ENCODE measurements around the gene FAM83G. TPM values are rescaled to one million over a fixed set of nuclear protein-coding genes. Genes with fewer than 3 reads are reported as not detected.
A peak's percentile ranks its signal among the peaks of the same experiment; 100 is the strongest.
"Not testable (repeated sequence)": the region's sequence is repeated elsewhere in the genome, so short reads cannot be mapped to it uniquely, and the experiment has no call there.

FAM83G gene
- total and polyA plus RNA-seq, 5 donors from 2014 or later: 3.7 to 10.7 (median 5.9) TPM

DNA sequence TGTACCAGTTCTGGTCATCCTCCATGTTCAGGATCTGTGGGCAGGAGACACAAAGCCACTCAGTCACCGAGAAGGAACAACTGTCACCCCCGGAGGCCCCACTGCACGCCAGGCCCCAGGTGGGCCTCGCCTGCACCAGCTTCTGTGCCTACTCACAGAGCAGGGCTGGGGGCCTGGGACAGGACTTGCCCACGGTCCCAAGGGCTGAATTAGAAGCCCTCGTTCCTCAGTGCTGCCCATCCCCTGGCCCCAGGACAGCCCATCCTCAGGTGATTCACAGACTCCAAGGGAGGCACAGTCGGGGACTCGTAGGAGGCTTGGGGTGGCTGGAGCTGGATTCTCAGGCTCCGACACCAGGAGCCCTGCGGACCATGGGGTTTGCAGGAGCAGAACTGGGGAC is 37.3 kb upstream of the FAM83G start:
- H3K4me1 ChIP-seq (ENCODE audit: control insufficient read depth, insufficient read depth, low read length, poor library complexity, severe bottlenecking); H3K27me3 Mint-ChIP-seq; H3K36me3 ChIP-seq (ENCODE audit: control insufficient read depth, insufficient read depth, low read length); H3K27ac Mint-ChIP-seq; H3K36me3 Mint-ChIP-seq; H3K4me1 Mint-ChIP-seq; H3K9me3 ChIP-seq (ENCODE audit: control insufficient read depth in 2 of 2, low read length in 2 of 2); H3K9me3 Mint-ChIP-seq; ATAC-seq (ENCODE audit: low read depth in 2 of 2); H3K4me3 Mint-ChIP-seq; H3K27me3 ChIP-seq (ENCODE audit: control insufficient read depth, insufficient read depth, low read length); DNase-seq; H3K4me3 ChIP-seq (ENCODE audit: low read depth, low read length); H3K27ac ChIP-seq (ENCODE audit: insufficient read depth, low read length, poor library complexity, severe bottlenecking): not testable (repeated sequence)

DNA sequence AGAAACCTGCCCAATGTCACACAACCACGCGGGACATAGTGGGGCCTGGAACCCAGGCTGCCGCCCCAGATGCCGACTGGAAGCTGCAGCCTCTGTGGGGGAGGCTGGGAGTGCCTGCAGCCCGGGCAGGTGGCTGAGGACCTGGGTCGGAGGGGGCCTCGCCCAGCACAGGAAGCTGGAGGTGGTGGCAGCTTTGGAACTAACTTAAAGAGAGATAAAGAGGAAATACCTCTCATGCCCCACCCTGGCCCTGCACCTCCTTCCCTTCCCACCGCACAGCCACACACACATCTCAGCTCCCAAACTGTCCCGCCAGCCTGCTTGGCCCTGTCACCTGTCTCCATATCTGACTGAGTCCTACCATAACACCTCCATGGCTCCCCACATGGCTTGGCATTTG is 35.8 kb upstream of the FAM83G start:
- not testable (repeated sequence) for H3K4me1 Mint-ChIP-seq; H3K4me1 ChIP-seq (ENCODE audit: control insufficient read depth, insufficient read depth, low read length, poor library complexity, severe bottlenecking); H3K4me3 Mint-ChIP-seq; H3K27me3 Mint-ChIP-seq; H3K9me3 Mint-ChIP-seq; H3K27ac Mint-ChIP-seq; H3K36me3 ChIP-seq (ENCODE audit: control insufficient read depth, insufficient read depth, low read length); H3K27ac ChIP-seq (ENCODE audit: insufficient read depth, low read length, poor library complexity, severe bottlenecking); H3K9me3 ChIP-seq (ENCODE audit: control insufficient read depth in 2 of 2, low read length in 2 of 2); H3K36me3 Mint-ChIP-seq; DNase-seq; H3K4me3 ChIP-seq (ENCODE audit: low read depth, low read length); H3K27me3 ChIP-seq (ENCODE audit: control insufficient read depth, insufficient read depth, low read length)
- peak; percentile 38 to 56 for ATAC-seq (ENCODE audit: low read depth in 2 of 2)

DNA sequence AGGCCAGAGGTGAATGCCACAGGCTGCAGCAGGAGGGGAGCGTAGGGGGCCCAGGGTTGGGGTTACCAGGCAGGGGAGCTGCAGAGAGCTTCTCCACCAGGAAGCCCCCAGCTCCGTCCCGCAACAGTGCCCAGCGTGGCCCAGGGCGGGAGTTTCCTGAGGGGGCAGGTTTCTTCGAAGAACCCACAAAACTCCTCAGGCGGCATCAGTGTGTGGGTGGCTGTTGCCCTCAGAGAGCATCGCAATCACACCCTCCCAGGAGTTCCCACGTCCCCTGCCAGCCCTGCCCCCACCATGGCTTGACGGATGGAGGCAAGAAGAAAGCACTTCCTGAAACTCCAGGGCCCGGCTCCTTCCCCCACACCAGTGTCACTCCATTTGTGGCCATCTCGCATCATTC is 34.2 kb upstream of the FAM83G start:
- not testable (repeated sequence) for H3K9me3 Mint-ChIP-seq; H3K4me1 ChIP-seq (ENCODE audit: control insufficient read depth, insufficient read depth, low read length, poor library complexity, severe bottlenecking); H3K27me3 ChIP-seq (ENCODE audit: control insufficient read depth, insufficient read depth, low read length); ATAC-seq (ENCODE audit: low read depth in 2 of 2); H3K27ac Mint-ChIP-seq; H3K9me3 ChIP-seq (ENCODE audit: control insufficient read depth in 2 of 2, low read length in 2 of 2); H3K27ac ChIP-seq (ENCODE audit: insufficient read depth, low read length, poor library complexity, severe bottlenecking); H3K27me3 Mint-ChIP-seq; H3K36me3 Mint-ChIP-seq; H3K4me3 ChIP-seq (ENCODE audit: low read depth, low read length); H3K36me3 ChIP-seq (ENCODE audit: control insufficient read depth, insufficient read depth, low read length); H3K4me1 Mint-ChIP-seq; H3K4me3 Mint-ChIP-seq; DNase-seq

DNA sequence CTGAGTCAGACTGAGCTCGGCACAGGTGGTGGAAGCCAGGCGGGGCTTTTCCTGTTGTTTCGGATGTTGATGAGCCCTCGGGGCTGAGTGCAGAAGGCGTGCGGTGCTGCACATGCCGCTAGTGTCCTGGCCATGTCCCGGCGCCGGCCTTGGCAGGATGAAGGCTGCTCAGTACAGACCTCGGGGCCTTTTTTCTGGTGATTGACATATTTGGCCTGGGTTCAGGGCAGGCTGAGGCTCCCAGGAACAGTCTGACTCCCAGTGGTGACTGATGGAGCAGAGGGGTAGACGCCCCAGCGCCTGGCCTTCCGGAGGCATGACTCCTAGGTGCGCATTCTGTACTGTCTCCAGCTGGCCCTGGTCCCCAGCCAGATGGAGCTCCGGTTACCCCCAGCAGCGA is 33.4 kb upstream of the FAM83G start:
- H3K4me3 Mint-ChIP-seq; H3K27ac ChIP-seq (ENCODE audit: insufficient read depth, low read length, poor library complexity, severe bottlenecking); H3K27ac Mint-ChIP-seq; H3K9me3 ChIP-seq (ENCODE audit: control insufficient read depth in 2 of 2, low read length in 2 of 2); H3K4me1 ChIP-seq (ENCODE audit: control insufficient read depth, insufficient read depth, low read length, poor library complexity, severe bottlenecking); H3K4me3 ChIP-seq (ENCODE audit: low read depth, low read length); H3K4me1 Mint-ChIP-seq; H3K9me3 Mint-ChIP-seq; H3K36me3 ChIP-seq (ENCODE audit: control insufficient read depth, insufficient read depth, low read length); H3K36me3 Mint-ChIP-seq; DNase-seq; H3K27me3 ChIP-seq (ENCODE audit: control insufficient read depth, insufficient read depth, low read length); H3K27me3 Mint-ChIP-seq: not testable (repeated sequence)
- peak; percentile 42 to 50 for ATAC-seq (ENCODE audit: low read depth in 2 of 2)

DNA sequence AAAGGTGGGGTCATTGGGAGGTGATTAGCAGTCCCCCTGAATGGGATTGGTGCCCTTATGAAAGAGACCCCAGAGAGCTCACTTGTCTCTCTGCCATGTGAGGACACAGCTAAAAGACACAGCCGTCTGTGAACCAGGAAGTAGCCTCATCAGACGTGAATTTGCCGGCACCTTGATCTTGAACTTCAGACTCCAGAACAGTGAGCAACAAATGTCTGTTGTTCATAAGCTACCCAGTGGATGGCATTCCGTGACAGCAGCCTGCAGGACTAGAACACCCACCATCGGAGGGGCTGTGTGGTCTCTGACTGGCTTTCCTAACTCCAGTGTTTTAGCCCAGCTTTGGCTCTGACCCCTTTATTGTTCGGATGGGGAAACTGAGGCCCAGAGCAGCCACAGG is 33.0 kb upstream of the FAM83G start:
- not testable (repeated sequence) for H3K36me3 ChIP-seq (ENCODE audit: control insufficient read depth, insufficient read depth, low read length); H3K4me3 ChIP-seq (ENCODE audit: low read depth, low read length); H3K27me3 Mint-ChIP-seq; H3K36me3 Mint-ChIP-seq; H3K27me3 ChIP-seq (ENCODE audit: control insufficient read depth, insufficient read depth, low read length); H3K9me3 ChIP-seq (ENCODE audit: control insufficient read depth in 2 of 2, low read length in 2 of 2); H3K9me3 Mint-ChIP-seq; DNase-seq; H3K4me1 ChIP-seq (ENCODE audit: control insufficient read depth, insufficient read depth, low read length, poor library complexity, severe bottlenecking); H3K27ac ChIP-seq (ENCODE audit: insufficient read depth, low read length, poor library complexity, severe bottlenecking); H3K4me1 Mint-ChIP-seq; H3K4me3 Mint-ChIP-seq; H3K27ac Mint-ChIP-seq; ATAC-seq (ENCODE audit: low read depth in 2 of 2)

DNA sequence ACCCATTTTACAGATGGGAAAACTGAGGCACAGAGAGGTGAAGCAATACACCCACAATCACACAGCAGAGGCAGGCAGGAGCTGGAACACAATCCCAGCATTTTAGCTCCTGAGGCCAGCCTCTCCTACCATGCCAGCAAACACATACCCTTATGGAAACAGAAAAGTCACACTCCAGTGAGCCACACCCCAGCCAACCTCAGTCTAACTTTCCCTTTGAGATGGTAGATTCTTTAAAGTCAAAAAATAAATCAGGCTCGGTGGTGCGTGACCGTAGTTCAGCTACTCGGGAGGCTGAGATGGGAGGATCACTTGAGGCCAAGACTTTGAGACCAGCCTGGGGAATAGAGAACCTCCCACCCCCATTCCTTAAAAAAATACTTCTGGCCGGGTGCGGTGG is 31.6 kb upstream of the FAM83G start:
- not testable (repeated sequence) for H3K4me1 ChIP-seq (ENCODE audit: control insufficient read depth, insufficient read depth, low read length, poor library complexity, severe bottlenecking); H3K36me3 Mint-ChIP-seq; H3K27ac ChIP-seq (ENCODE audit: insufficient read depth, low read length, poor library complexity, severe bottlenecking); H3K27me3 Mint-ChIP-seq; ATAC-seq (ENCODE audit: low read depth in 2 of 2); H3K4me3 Mint-ChIP-seq; H3K36me3 ChIP-seq (ENCODE audit: control insufficient read depth, insufficient read depth, low read length); H3K4me1 Mint-ChIP-seq; H3K27me3 ChIP-seq (ENCODE audit: control insufficient read depth, insufficient read depth, low read length); H3K9me3 Mint-ChIP-seq; H3K27ac Mint-ChIP-seq; H3K9me3 ChIP-seq (ENCODE audit: control insufficient read depth in 2 of 2, low read length in 2 of 2); H3K4me3 ChIP-seq (ENCODE audit: low read depth, low read length); DNase-seq

DNA sequence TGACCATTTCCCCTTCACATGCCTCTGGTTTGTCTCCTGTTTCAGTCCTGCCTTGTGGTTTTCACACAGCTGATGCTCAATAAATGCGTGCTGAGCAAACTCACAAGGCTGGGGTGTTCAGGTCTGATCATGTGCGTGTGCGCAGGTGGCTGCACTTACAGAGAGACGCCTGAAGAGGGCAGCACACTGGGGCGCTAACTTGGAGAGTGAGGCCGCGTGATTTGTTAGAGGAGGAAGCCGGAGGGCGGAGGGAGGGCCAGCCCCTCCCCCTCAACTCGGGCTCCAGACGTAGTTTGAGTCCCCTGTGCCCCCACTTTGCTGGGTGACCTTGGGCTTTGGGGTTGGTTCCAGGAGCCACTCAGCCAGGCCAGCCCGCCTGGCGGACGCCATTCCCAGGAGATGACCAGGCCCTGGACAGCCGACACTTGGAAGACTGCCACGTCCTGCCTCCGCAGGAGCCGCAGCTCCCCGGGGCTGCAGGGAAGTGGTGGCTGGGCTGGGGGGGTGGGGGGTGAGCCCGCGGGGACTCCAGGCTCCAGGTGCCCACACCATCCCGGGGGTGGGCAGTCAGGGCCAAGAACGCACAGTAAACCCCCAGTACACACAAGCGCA is 27.9 kb upstream of the FAM83G start:
- H3K27ac ChIP-seq (ENCODE audit: insufficient read depth, low read length, poor library complexity, severe bottlenecking); H3K36me3 Mint-ChIP-seq: not testable (repeated sequence)

DNA sequence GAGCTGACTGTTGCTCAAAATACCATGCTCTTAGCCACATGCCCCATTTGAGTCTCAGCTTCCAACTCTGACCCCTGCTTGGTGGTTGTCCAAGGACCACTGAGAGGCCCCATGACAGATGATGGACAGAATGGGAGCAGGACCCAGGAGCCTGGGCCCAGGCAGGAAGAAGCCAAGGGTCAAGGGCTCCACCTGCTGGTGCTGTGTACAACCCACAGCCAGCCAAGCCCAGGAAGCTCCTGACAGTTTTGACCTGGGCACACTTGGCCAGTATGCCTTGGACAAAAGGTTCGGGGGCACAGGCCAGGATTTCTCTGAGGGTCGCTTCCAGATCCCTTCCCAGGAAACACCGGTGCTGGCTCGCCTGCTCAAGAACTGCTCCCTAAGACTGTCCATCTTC is 27.2 kb upstream of the FAM83G start:
- H3K4me3 Mint-ChIP-seq; H3K4me3 ChIP-seq (ENCODE audit: low read depth, low read length); H3K27me3 Mint-ChIP-seq; H3K9me3 Mint-ChIP-seq; H3K4me1 ChIP-seq (ENCODE audit: control insufficient read depth, insufficient read depth, low read length, poor library complexity, severe bottlenecking); H3K27ac Mint-ChIP-seq; H3K4me1 Mint-ChIP-seq; H3K9me3 ChIP-seq (ENCODE audit: control insufficient read depth in 2 of 2, low read length in 2 of 2); H3K36me3 ChIP-seq (ENCODE audit: control insufficient read depth, insufficient read depth, low read length); H3K36me3 Mint-ChIP-seq; H3K27me3 ChIP-seq (ENCODE audit: control insufficient read depth, insufficient read depth, low read length); H3K27ac ChIP-seq (ENCODE audit: insufficient read depth, low read length, poor library complexity, severe bottlenecking): not testable (repeated sequence)
- DNase-seq: peak in 1 of 3 donors; percentile 17
- peak in 1 of 2 donors; percentile 54 for ATAC-seq (ENCODE audit: low read depth in 2 of 2)

More for the DNA sequence above, 27.9 kb upstream of the FAM83G start:
- not testable (repeated sequence) for H3K4me1 ChIP-seq (ENCODE audit: control insufficient read depth, insufficient read depth, low read length, poor library complexity, severe bottlenecking); H3K36me3 ChIP-seq (ENCODE audit: control insufficient read depth, insufficient read depth, low read length); H3K4me1 Mint-ChIP-seq; H3K4me3 Mint-ChIP-seq; H3K9me3 Mint-ChIP-seq; H3K9me3 ChIP-seq (ENCODE audit: control insufficient read depth in 2 of 2, low read length in 2 of 2); H3K27me3 ChIP-seq (ENCODE audit: control insufficient read depth, insufficient read depth, low read length); H3K27me3 Mint-ChIP-seq; DNase-seq; H3K4me3 ChIP-seq (ENCODE audit: low read depth, low read length); H3K27ac Mint-ChIP-seq
- ATAC-seq (ENCODE audit: low read depth in 2 of 2): peak; percentile 90 to 93

All from CD4-positive, CD25-positive, alpha-beta regulatory T cell (primary cell).